Activated gamma-delta T cell treated with Interleukin-2 at 50 U/mL for 16 hours (primary cell): Measurements from ENCODE around the gene ARID3A.
"Not testable (repeated sequence)": the region's sequence is repeated elsewhere in the genome, so short reads cannot be mapped to it uniquely, and the experiment has no call there.

Source experiments
- DNase-seq: peaks from one replicate; pipeline ENCODE4 v3.0.0-alpha.2; 2020

Gene ARID3A

GRCh38 chr19:948842-949496 is 23.1 kb downstream of the ARID3A start:
- no peak for DNase-seq

DNA sequence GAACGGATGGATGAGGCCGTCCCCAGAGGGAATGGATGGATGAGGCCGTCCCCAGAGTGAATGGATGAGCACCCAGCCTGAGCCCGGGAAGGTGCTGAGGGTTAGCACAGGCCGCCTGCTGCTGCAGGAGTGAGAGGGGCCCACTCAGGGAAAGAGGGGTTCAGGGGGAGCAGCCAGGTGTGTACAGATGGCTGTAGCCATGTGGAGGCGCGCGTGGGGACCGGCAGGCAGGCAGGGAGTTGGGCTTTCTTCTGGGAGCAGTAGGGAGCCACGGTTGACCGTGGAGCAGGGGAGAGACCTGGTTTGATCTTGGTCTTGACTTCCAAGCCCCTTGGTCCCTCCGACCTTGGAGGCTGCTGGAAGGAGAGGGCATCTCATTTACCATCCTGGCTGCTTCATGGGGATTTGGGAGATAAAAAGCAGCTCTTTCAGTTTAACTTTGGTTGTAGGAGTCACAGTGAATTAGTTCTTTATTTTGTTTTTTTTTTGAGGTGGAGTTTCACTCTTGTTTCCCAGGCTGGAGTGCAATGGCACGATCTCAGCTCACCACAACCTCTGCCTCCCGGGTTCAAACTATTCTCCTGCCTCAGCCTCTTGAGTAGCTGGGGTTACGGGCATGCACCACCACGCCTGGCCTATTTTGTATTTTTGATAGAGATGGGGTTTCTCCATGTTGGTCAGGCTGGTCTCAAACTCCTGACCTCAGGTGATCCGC is 24.7 kb downstream of the ARID3A start:
- DNase-seq: no peak

- DNase-seq: no peak
Observed at GRCh38 chr19:952049-952679, 26.3 kb downstream of the ARID3A start.

DNA sequence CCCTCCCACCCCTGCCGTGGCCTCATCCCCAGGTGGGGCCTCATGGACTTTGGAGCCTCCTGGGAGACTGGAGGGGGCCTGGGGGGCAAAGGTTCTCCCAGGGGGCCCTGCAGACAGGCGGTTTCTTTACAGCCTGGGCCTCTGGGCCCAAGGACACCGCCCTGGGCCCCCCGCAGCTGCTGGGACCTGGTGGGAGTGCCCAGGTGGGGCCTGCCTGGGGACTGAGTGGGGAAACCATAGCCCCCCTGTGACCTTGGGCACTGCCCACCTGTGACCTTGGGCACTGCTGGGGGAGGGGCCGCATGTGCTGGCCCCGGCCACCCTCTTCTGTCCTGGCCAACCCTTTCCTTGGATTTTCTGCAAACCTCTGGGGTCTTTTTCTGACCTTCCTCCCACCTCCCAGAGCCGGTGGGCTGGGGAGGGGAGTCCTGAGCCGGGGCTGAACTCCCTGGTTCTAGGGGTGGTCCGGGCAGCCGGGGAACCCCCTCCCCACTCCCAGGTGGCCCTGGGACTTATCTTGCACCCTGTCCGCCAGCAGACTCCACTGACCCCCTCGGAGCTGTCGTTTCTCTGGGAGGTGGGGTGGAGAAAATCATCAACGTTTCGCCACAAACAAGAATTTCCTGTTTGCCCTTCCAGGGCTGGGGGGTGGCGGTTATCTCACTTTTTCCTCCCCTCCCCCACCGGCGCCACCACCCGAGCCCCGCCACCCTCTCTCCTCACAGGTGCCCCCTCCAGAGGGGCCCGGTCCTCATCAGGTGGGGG is 27.0 kb downstream of the ARID3A start:
- no peak for DNase-seq

DNA sequence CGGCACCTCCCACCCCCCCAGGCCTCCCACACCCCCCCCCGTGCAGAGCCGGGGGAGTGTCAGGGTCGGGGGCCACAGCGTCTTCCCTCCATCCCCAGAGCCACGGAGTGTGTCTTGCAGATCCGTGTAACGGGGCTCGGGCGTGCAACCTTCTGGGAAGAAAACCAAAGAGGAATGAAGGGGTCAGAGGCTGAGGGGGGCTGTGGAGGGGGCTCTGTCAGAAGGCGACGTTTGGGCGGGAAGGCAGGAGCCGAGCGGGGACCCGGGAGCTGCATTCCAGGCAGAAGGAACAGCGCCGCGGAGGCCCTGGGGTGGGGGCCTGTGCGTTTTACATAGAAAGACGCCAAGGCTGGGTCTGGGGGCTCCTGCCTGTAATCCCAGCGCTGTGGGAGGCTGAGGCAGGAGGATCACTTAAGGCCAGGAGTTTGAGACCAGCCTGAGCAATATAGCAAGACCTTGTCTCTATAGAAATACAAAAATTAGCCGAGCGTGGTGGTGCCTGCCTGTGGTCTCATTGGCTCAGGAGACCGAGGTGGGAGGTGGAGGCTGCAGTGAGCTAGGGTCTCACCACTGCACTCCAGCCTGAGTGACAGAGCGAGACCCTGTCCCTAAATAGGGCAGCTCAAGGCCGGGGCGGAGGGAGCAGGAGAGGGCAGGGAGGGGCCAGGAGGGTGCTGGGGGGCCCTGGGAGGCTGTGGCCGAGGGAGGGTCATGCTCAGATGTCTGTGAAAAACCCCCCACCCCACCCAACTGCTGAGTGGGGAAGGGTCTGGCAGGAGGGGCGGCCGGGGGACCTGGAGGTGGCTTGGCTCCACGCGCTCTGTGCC is 27.8 kb downstream of the ARID3A start:
- no peak for DNase-seq

DNA sequence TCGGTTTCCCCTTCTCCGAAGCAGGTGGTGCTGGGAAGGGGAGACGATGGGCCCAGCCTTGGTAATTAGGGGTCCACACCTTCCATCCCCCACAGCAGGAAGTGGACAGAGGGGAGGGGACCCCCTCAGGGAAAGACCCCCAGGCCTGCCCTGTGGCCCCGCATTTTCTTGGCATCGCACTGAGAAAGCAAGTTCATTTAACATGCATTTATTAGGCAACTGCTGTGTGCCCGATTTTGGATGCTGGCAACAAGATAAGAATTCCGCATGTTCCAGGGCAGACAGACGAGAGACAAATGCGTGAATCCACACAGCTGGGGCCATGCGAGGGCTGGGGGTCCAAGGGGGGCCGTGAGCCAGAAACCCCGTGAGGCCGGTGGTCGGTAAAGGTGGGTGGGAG is 28.4 kb downstream of the ARID3A start:
- no peak for DNase-seq

GRCh38 chr19:954672-955494 is 29.0 kb downstream of the ARID3A start:
- no peak for DNase-seq

- no peak for DNase-seq
Observed at GRCh38 chr19:955803-956765, 30.2 kb downstream of the ARID3A start.

- no peak for DNase-seq
Observed at GRCh38 chr19:956766-957440, 31.1 kb downstream of the ARID3A start.

DNA sequence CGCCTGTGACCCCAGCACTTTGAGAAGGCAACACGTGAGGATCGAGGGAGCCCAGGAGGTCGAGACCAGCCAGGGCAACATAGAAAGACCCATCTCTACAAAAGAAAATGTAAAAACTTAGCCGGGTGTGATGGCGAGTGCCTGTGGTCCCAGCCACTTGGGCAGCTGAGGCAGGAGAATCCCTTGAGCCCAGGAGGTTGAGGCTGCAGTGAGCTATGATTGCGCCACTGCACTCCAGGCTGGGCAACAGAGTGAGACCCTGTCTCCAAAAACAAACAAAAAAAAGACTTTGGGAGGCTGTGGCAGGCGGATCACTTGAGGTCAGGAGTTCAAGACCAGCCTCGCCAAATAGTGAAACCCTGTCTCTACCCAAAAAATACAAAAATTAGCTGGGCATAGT is 31.7 kb downstream of the ARID3A start:
- not testable (repeated sequence) for DNase-seq

DNA sequence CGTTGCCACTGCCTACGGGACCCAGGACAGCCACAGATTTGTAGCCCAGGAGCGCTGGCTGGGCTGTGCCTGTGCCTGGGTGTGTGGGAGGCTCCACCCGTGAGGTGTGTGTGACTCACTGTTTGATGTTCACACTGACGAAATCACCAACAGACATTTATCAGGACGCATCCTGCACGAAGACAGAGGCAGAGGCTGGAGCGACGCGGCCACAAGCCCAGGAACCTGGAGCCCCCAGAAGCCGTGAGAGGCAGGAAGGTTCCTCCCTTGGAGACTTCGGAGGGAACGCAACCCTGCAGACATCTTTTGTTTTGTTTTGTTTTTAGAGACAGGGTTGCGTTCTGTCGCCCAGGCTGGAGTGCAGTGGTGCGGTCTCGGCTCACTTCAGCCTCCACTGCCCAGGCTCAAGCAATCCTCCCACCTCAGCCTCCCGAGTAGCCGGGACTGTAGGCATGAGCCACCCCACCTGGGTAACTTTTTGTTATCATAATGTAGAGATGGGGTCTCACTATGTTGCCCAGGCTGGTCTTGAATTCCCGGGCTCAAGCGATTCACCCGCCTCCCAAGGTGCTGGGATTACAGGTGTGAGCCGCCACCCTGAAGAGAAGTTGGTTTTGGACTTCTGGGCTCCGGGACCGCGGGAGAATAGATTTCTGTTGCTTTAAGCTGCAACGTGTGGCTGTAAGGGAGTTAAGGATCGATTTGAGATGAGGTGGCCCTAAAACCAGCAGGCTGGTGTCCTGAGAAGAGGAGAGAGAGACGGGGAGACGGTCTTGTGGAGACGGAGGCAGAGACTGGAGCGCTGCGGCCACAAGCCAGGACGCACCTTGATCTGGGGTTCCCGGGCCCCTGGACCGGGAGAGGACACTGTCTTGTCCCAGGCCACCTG is 33.4 kb downstream of the ARID3A start:
- DNase-seq: no peak

DNA sequence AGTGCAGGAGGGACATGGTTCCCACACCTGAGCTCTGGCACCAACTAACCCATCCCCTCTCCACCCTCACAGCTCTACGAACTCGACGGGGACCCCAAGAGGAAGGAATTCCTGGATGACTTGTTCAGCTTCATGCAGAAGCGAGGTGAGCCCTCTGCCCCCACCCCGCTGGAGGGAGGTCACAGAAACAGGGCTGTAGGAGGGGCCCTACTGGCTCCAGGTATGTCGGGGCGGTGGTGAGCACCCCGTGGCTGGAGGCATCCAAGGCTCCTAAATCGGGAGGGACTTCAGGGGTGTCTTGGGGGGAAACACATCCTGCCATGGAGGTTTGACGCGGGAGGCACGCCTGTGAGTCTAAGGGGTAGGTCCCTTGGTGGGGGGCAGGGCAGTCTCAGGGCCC is 34.2 kb downstream of the ARID3A start:
- no peak for DNase-seq

DNA sequence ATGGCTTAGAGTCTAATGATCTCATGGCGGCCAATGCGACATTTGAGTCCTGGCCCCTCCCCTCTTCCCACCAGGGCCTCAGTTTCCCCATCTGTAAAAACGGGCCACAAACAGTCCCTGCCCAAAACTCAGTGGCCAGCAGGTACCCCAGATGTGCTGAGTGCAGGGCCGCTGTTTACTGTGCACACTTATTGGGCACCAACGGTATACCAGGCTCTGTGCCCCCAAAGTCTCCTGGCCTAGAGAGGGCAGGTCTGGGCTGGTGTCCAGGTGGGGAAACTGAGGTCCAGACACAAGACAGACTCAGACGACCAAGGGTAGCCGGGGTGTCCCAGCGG is 34.7 kb downstream of the ARID3A start:
- DNase-seq: no peak

GRCh38 chr19:961866-962620 is 36.2 kb downstream of the ARID3A start:
- DNase-seq: no peak

DNA sequence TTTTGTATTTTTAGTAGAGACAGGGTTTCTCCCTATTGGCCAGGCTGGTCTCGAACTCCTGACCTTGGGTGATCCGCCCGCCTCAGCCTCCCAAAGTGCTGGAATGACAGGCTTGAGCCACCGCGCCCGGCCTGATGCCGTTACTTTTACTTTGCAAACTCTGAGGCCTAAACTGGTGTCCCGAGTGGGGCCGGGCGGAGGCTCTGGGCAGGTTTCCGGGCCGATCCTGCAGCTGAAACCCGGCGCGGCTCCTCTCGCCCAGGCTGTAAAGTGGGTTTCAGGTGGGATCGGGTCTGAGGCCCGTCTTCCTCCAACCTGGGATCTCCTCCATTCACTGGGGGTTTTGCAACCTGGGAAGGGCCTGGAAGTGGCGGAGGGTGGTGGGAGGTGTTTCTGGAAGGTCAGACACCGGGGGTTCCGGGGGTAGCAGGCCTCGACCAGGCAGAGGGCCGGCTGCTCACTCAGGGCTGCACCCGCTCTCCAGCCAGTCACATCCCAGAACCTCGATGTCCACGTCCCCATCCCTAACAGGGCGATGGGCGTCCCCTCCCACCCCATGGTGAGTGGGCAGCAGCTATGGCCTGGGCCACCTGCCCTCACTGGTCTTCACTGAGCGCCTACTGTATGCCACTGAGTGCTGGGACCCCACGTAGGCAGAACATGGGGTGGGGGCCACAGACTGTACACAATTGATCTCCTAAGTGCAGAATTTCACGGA is 37.0 kb downstream of the ARID3A start:
- DNase-seq: no peak

DNA sequence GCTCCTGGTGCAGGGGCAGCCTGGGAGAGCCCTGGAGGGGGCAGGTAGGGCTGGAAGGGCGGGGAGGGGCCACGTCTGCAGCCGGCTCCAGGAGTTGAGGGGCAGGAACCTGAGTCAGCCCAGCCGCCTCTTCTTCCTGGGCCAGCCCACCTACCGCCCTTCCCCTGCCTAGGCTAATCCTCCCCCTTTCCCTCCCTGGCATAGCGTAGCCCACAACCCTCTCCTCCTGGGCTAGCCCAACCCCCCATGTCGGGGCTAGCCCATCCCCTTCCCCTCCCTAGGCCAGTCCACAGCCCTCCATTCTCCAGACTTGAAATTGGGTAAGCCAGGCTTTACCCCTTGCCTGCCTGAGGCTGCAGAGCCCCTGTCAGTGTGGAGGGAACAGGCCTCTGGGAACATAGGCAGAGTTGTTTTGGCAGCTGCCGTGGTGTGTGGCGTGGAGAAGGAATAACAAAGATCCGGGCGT is 37.7 kb downstream of the ARID3A start:
- DNase-seq: no peak

DNA sequence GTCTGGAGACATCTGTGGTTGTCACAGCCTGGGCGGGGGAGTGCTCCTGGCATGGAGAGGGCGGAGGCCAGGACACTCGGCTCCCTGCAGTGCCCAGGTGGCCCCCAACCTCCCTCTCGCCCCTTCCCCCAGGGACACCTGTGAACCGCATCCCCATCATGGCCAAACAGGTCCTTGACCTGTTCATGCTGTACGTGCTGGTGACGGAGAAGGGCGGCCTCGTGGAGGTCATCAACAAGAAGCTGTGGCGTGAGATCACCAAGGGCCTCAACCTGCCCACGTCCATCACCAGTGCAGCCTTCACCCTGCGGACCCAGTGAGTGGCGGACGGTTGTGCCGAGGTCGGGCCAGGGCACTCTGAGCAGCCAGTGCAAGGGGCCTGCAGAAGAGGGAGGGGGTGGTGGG is 38.3 kb downstream of the ARID3A start:
- DNase-seq: no peak
